Measurements from ENCODE around the gene SAMMSON.
A peak's percentile ranks its signal among the peaks of the same experiment; 100 is the strongest.

The SAMMSON gene

GRCh38 chr3:70086336-70086735 lies 86.8 kb downstream of the SAMMSON start:
- DNase-seq, result no peak

DNA sequence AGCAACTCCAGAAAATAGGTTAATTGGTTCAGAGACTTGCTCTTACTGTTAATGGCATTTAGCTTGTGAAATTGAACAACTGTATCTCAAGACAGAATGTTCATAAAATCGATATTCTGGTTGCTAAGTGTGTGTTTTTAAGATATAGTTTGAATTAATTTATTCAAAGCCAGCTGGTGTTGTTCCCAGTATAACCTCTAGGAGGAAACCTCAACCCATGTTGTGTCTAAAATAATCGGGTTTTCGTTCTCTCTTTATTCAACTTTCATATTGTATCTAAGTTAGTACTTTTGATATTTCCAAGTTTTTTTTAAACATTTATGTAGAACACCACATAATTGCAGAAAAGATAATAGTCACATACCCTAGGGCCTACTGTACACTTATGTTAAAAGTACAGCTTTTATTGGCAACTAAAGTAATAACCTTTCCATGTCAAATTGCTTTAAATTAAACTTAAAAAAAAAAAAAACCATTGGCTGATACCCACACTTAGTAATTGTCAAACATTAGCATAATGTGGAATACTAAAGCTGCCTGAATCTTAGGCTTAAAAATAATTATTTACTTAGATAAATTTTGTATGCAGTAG lies 90.9 kb downstream of the SAMMSON start:
- DNase-seq, result no peak

GRCh38 chr3:70094197-70094596 lies 94.7 kb downstream of the SAMMSON start:
- DNase-seq, result no peak

DNA sequence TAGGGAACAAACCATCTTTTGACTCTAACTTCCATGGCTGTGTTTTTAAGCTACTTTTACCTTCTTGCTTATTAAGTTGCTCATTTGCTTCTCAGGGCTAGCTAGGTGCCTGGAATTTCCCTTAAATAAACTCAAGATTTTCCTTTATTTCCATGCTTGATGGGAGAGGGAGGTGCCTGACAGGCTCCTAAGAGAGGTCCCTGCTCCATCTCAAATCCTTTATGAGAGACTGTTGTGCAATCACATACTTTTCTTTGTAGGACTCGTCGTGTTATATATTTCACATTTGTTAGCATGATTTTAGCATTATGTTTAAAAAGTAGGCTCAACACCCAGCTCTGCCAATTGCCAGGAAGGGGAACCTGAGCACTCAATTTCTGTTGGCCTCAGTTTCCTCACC lies 95.7 kb downstream of the SAMMSON start:
- no peak for DNase-seq

- DNase-seq, result no peak
Observed at GRCh38 chr3:70096376-70097066, 97.0 kb downstream of the SAMMSON start.

DNA sequence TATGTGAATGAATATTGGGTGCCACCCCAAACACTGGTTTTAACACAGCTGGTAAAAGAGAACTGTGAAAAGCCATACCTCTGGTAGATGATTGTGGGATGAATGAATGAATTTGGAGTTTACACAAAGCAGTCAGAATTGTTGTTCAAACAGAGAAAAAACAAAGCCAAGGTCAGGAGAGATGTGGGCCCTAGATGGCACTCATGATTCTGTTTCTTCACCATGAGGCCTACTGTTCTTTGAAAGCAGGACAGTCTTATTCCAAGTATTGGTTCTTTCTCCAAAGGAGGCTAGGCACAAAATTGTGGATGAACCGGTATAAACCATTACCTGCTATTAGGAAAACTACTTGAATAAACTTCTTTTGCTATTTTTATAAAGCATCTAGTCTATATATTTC lies 97.6 kb downstream of the SAMMSON start:
- peak in 1 of 56 donors; percentile 22 for DNase-seq

DNA sequence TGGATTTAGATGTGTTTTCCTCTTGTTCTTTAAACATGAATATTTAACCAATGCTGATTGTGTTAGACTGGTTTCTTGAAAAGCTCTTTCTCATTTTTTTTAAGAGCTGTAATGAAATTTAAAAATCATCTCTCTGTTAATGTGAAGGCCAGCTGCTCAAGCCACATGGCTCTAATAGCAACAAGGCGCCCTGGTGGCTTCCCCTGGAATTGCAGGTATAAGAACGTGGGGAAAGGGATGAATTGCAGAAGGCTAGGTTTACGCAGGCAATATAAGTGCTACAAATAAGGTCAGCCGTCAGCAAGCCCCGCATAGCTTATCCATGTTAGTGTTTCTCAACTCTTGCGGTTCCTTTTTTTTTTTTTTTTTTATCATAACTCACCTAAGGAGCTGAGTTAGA lies 108.5 kb downstream of the SAMMSON start:
- DNase-seq, result no peak

GRCh38 chr3:70108546-70108945 lies 109.0 kb downstream of the SAMMSON start:
- peak in 2 of 56 donors; percentile 5 to 12 for DNase-seq

- peak in 11 of 56 donors; percentile 1 to 42 (median 8) for DNase-seq
Observed at GRCh38 chr3:70110066-70110465, 110.5 kb downstream of the SAMMSON start.

DNA sequence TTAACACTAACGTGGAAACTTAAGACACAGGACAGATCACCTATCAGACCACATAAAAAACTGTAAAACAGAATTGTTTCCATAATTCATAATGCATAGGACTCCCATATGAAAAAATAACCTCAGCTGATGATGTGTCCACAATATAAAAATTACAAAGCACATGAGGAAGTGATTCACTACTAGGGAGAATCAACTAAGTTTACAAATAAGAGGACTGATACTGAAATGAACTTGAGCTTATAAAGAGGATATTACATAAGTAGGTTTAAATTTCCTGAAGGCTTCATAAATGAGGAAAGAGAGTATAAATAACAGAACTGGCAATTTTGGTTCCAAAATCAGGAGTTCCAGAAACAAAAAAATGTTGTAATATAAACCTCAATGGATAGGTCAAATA lies 111.9 kb downstream of the SAMMSON start:
- no peak for DNase-seq

DNA sequence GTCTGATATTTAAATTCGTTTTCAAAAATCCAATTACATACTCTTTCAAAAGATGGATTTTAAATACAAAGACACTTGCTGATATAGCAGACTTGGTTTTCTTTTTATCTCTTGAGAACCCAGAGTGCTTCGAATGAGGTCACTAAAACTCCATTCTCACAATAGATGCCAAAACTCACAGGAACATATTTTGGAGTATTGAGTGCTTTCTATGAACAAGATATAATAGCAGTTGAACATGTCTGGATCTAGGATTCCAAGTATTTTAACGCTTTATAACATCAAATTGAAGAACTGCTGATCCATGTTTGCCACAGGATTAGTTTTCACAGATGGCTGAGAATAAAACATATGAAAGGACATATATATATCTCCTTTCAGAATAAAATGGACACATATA lies 113.2 kb downstream of the SAMMSON start:
- no peak for DNase-seq

DNA sequence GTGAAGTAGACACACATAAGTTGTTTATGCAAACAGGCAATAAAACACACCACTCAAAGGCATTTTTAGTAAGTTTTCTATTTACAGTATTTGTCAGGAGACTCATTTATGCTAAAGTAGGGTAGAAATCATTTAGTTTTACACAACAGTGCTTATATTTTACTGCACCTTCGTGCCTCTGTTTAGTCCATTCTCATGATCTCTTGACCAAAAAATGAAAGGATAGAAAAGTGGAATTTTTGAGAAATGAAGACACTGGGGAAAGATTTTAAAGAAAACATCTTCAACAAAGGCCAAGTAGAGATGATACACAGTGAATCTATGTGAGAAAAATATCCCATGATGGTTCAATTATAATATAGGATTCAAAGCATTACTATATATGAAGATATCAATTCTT lies 114.9 kb downstream of the SAMMSON start:
- no peak for DNase-seq

DNA sequence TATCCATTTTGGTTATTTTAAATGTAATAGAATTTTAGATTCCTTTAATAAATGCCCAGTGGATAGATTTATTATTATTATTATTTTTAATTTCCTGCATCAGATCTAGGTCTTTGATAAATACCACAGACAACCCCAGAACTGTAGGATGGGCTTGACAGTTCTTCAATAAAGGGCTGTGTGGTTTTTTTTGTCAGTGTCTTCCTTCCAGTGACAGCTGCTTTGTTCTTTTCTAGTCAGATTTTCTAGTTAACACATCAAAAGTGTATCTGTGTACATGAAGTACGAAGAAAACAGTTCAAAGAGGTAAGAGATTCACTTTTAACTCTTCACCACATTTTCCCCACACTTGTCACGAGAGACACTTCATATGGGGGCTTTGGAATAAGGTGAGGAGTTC lies 120.3 kb downstream of the SAMMSON start:
- no peak for DNase-seq
